ENCODE results near the gene ZNF672. TPM values are rescaled to one million over a fixed set of nuclear protein-coding genes. Genes with fewer than 3 reads are reported as not detected.
"Not testable (repeated sequence)": the region's sequence is repeated elsewhere in the genome, so short reads cannot be mapped to it uniquely, and the experiment has no call there.

Gene ZNF672
- polyA plus RNA-seq, 1 donor, result 22.4 TPM

DNA sequence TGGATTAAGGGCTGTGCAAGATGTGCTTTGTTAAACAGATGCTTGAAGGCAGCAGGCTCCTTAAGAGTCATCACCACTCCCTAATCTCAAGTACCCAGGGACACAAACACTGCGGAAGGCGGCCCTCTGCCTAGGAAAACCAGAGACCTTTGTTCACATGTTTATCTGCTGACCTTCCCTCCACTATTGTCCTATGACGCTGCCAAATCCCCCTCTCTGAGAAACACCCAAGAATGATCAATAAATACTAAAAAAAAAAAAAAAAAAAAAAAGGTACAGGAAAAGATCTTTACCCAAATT, 7.4 kb upstream of the ZNF672 start:
- not testable (repeated sequence) for H3K27me3 ChIP-seq (ENCODE audit: control insufficient read depth, insufficient read depth, low read length); H3K9me3 ChIP-seq (ENCODE audit: control insufficient read depth, low read depth, low read length); H3K4me3 ChIP-seq (ENCODE audit: low read length); H3K4me1 ChIP-seq (ENCODE audit: control insufficient read depth, insufficient read depth, low read length); H3K27ac ChIP-seq (ENCODE audit: low read length); DNase-seq; H3K36me3 ChIP-seq (ENCODE audit: control insufficient read depth, insufficient read depth, low read length)
- no CpG with 5 or more reads among the region's 3 CpGs for WGBS (ENCODE audit: insufficient coverage, low lambda C conversion rate)

DNA sequence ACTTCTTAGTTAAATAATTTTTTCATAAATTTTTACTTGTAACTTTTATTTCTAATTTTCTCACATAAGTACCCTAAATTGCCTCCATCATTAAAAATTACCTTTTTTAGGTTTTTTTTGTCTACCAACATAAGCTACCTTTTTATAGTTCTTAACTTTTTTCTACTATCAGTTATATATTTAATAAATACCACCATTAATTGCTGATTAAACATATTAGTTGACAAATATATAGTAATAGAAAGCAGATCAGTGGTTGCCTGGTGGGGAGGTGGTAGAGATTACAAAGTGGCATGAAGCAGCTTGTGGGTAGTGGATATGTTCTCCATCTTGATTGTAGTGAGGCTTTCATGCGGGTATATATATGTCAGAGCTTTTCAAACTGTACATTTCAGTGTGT, 6.2 kb upstream of the ZNF672 start:
- no peak for DNase-seq
- no peak overlapping the region for H3K27ac ChIP-seq (ENCODE audit: low read length)
- 100% methylated on average over 1 of the region's 1 CpG for WGBS (ENCODE audit: insufficient coverage, low lambda C conversion rate)
- H3K4me1 ChIP-seq (ENCODE audit: control insufficient read depth, insufficient read depth, low read length), result peaks cover 7% of the 10 kb centered on the region
- no peak overlapping the region for H3K4me3 ChIP-seq (ENCODE audit: low read length)
- H3K27me3 ChIP-seq (ENCODE audit: control insufficient read depth, insufficient read depth, low read length), result no peaks in the 10 kb centered on the region
- no peaks in the 10 kb centered on the region for H3K36me3 ChIP-seq (ENCODE audit: control insufficient read depth, insufficient read depth, low read length)
- H3K9me3 ChIP-seq (ENCODE audit: control insufficient read depth, low read depth, low read length), result peaks cover 7% of the 10 kb centered on the region

DNA sequence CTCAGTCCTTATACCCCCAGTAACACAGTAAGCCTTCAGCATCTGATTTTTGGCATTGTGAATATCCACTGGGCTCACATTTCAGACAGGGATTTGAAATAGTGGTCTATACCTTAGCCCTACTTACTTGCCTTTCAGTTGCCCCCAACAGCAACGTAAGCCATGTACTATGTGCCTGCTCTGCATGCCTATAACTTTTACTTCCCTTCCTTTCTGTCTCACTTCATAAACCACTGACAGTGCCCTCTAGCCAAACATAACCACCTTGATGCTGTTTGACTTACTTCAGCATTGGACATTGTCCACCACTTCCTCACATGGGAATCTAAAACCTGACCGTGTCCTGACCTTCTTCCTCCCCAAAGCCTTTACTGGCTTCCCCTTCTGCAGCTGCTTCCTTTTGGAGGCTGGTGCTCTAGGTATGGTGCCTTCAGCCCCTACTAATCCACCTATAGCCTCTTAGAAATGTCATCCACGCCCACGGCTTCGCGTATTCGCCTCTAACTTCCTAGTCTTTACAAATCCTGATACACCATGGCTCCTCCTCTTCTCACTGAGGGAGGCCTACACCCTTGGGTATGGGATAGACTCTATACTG, 3.6 kb upstream of the ZNF672 start:
- H3K4me1 ChIP-seq (ENCODE audit: control insufficient read depth, insufficient read depth, low read length), result peaks cover 11% of the 10 kb centered on the region
- WGBS (ENCODE audit: insufficient coverage, low lambda C conversion rate), result no CpG with 5 or more reads among the region's 7 CpGs
- no peak overlapping the region for H3K27ac ChIP-seq (ENCODE audit: low read length)
- H3K4me3 ChIP-seq (ENCODE audit: low read length), result no peak overlapping the region
- H3K9me3 ChIP-seq (ENCODE audit: control insufficient read depth, low read depth, low read length), result peaks cover 7% of the 10 kb centered on the region
- H3K36me3 ChIP-seq (ENCODE audit: control insufficient read depth, insufficient read depth, low read length), result no peaks in the 10 kb centered on the region
- H3K27me3 ChIP-seq (ENCODE audit: control insufficient read depth, insufficient read depth, low read length), result no peaks in the 10 kb centered on the region
- no peak for DNase-seq

DNA sequence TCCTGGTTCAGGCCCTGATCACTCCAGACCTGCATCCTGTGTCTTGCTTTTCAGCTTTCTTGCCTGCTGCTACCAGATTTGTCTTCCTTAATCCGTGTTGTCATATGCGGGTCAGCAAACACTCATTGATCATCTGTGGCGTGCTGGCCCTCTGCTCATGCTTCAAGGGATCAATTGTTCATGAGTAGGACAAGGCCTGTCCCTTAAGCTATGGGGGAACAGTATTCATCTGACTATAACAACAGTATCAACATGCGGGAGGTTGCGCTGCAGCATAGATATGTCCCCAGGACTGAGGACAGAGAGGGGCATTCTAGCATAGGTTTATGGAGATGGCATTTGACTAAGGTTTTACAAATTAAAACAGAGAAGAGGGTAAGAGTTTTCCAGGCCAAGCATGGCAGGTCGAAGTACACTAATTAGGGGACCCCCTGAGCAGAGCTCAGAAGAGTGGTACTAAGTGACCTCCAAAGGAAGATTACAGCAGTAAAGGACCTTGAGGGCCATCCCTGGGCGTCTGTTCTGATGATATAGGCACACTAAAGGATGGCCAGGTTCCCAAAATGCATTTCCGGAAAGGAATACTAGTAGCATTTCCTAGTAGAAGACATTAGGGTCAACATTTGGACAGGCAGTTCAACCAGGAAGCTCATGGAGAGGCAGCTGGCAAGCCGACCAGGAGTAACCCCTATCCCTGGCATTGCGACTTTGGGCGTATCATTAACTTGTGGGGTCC, 811 bp upstream of the ZNF672 start:
- DNase-seq, result no peak
- Histone ChIP-seq H3K4me1 (ENCODE audit: control insufficient read depth, insufficient read depth, low read length) (peaks cover 12% of the 10 kb centered on the region), H3K4me3 (ENCODE audit: low read length) (peak overlapping the region; percentile 77), H3K36me3 (ENCODE audit: control insufficient read depth, insufficient read depth, low read length) (peaks cover under 1% of the 10 kb centered on the region), H3K27ac (ENCODE audit: low read length) (peak overlapping the region; percentile 99), H3K27me3 (ENCODE audit: control insufficient read depth, insufficient read depth, low read length) (no peaks in the 10 kb centered on the region), H3K9me3 (ENCODE audit: control insufficient read depth, low read depth, low read length) (no peaks in the 10 kb centered on the region)
- no CpG with 5 or more reads among the region's 11 CpGs for whole genome bisulfite sequencing (ENCODE audit: insufficient coverage, low lambda C conversion rate)

DNA sequence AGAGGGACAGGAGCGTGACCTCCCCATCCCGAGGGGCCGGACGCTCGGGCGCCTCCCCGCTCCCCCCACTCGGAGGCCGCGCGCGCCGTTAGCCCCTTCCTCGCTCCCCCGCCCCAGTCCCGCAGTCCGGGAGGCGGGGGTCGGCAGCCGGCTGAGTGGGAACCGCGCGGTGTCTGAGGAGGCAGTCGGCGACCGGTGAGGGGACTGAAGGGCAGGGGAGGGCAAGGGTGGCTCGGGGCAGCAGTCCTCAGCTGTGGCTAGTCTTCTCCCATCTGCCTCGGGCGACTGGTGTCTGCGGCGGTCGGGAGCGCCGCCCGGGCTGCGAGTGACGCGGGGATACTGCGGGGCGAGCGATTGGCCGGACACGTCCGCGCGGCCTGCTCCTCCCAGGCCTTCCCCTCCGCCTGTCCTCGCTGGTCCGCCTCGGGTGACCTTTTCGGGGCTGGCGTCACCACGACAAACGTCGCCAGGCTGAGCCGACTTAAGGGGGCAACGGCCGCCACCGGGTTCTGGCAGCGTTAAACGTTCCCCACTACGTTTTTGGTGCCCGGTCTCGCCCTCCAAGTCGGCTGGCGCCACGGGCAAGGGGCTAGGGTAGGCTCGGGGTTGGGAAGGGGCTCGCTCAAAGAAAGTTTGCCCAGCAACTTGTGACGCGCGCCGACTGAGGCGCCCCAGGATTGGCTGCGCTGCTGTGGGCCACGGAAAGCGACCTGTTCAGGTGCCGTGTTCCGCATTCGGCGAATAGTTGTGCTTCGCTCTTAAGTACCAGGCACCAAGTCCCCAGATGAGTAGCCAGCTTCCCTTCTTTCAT, 538 bp downstream of the ZNF672 start:
- Histone ChIP-seq H3K9me3 (ENCODE audit: control insufficient read depth, low read depth, low read length) (no peaks in the 10 kb centered on the region), H3K4me1 (ENCODE audit: control insufficient read depth, insufficient read depth, low read length) (peaks cover 12% of the 10 kb centered on the region), H3K27me3 (ENCODE audit: control insufficient read depth, insufficient read depth, low read length) (no peaks in the 10 kb centered on the region), H3K4me3 (ENCODE audit: low read length) (peak overlapping the region; percentile 77), H3K36me3 (ENCODE audit: control insufficient read depth, insufficient read depth, low read length) (peaks cover 10% of the 10 kb centered on the region), H3K27ac (ENCODE audit: low read length) (peak overlapping the region; percentile 99)
- no CpG with 5 or more reads among the region's 82 CpGs for WGBS (ENCODE audit: insufficient coverage, low lambda C conversion rate)
- peak; percentile 88 to 94 for DNase-seq

DNA sequence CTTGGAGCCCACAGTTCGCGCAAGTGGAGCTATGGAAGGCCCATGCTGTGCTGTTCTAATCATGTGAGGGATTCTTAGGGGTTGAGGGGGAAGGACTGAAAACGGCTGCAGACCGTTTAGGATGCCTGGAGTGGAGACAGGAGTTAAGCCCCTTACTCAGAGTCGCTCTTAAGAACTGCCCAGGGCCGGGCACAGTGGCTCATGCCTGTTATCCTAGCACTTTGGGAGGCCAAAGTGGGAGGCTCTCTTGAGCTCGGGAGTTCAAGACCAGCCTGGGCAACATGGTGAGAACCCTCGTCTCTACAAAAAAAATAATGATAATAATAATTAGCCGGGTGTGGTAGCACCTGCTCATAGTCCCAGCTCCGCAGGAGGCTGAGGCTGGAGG, 1.1 kb downstream of the ZNF672 start:
- no peak for DNase-seq
- H3K4me1 ChIP-seq (ENCODE audit: control insufficient read depth, insufficient read depth, low read length), result peaks cover 12% of the 10 kb centered on the region
- WGBS (ENCODE audit: insufficient coverage, low lambda C conversion rate), result no CpG with 5 or more reads among the region's 10 CpGs
- peak overlapping the region; percentile 77 for H3K4me3 ChIP-seq (ENCODE audit: low read length)
- no peaks in the 10 kb centered on the region for H3K27me3 ChIP-seq (ENCODE audit: control insufficient read depth, insufficient read depth, low read length)
- H3K36me3 ChIP-seq (ENCODE audit: control insufficient read depth, insufficient read depth, low read length), result peaks cover 10% of the 10 kb centered on the region
- H3K27ac ChIP-seq (ENCODE audit: low read length), result peak overlapping the region; percentile 99
- H3K9me3 ChIP-seq (ENCODE audit: control insufficient read depth, low read depth, low read length), result no peaks in the 10 kb centered on the region

DNA sequence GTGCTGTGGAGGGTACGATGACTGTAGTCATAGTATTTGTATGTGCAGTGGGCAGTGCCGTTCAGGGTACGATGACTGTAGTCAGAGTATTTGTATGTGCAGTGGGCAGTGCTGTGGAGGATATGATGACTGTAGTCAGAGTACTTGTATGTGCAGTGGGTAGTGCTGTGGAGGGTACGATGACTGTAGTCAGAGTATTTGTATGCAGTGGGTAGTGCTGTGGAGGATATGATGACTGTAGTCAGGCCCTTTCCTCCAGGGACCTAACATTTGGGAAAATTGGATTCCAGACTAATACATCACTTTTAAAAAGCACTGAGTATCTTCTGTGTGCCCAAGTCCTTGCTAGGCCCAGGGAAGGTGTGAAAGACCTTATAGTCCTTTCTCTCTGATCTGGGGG, 2.9 kb downstream of the ZNF672 start:
- Histone ChIP-seq H3K4me1 (ENCODE audit: control insufficient read depth, insufficient read depth, low read length) (peaks cover 12% of the 10 kb centered on the region), H3K27ac (ENCODE audit: low read length) (no peak overlapping the region), H3K27me3 (ENCODE audit: control insufficient read depth, insufficient read depth, low read length) (no peaks in the 10 kb centered on the region), H3K36me3 (ENCODE audit: control insufficient read depth, insufficient read depth, low read length) (peaks cover 28% of the 10 kb centered on the region), H3K4me3 (ENCODE audit: low read length) (no peak overlapping the region), H3K9me3 (ENCODE audit: control insufficient read depth, low read depth, low read length) (no peaks in the 10 kb centered on the region)
- no peak for DNase-seq
- WGBS (ENCODE audit: insufficient coverage, low lambda C conversion rate), result no CpG with 5 or more reads among the region's 4 CpGs

DNA sequence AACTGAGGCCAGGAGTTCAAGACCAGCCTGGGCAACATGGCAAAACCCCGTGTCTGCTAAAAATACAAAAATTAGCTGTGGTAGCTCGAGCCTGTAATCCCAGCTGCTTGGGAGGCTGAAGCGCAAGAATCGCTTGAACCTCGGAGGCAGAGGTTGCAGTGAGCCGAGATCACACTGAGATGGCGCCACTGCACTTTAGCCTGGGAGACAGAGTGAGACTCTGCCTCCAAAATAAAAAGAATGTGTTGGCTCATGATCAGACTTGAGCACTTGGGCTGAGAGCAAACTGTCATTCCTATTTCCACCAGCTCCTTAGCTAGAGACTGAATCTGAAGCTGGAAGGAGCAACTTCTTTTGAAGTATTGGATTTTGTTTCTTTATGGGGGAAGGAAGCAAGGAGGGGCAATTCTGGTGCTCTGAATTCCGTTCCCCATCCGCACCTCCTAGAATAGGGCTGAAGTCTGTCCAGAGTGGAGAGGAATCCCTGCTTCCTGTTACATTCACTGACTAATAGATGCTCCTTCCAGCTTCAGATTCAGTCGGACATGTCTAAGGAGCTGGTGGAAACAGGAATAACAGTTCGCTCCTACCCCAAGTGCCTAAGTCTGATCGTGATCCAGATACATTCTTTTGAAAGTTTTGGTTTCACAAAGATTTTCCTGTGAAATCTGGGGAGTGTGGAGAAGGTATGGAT, 3.8 kb downstream of the ZNF672 start:
- no peaks in the 10 kb centered on the region for H3K9me3 ChIP-seq (ENCODE audit: control insufficient read depth, low read depth, low read length)
- DNase-seq, result peak in 1 of 2 donors; percentile 30
- no peaks in the 10 kb centered on the region for H3K27me3 ChIP-seq (ENCODE audit: control insufficient read depth, insufficient read depth, low read length)
- WGBS (ENCODE audit: insufficient coverage, low lambda C conversion rate), result no CpG with 5 or more reads among the region's 12 CpGs
- H3K4me1 ChIP-seq (ENCODE audit: control insufficient read depth, insufficient read depth, low read length), result peaks cover 12% of the 10 kb centered on the region
- H3K36me3 ChIP-seq (ENCODE audit: control insufficient read depth, insufficient read depth, low read length), result peaks cover 37% of the 10 kb centered on the region
- H3K4me3 ChIP-seq (ENCODE audit: low read length), result no peak overlapping the region
- no peak overlapping the region for H3K27ac ChIP-seq (ENCODE audit: low read length)

DNA sequence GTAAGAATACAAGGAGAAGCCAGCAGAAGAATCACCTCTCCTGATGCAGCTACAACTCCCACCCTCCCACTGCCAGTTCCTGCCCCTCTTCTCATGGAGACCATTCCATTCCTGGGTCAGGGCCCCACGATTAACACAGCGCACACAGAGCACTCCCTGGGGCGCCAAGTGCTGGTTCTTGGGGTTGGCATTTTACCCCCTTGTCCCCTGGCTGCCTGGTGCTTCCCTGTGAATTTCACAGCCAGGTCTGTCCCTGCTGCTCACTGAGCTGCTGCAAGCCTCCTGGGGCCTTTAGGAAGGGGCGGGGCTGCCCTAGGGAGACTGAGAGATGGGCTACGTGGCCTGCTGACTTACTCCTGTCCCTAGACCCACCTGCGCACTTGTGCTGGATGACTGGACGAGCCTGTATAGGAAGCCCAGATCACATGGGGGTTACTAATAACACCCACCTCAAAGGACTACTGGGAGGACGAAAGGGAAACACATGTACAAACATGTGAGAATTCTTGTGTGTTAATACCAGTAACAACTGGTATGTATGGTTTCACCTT, 4.8 kb downstream of the ZNF672 start:
- no peak for DNase-seq
- no peak overlapping the region for H3K4me3 ChIP-seq (ENCODE audit: low read length)
- peaks cover 44% of the 10 kb centered on the region for H3K36me3 ChIP-seq (ENCODE audit: control insufficient read depth, insufficient read depth, low read length)
- peaks cover 2% of the 10 kb centered on the region for H3K9me3 ChIP-seq (ENCODE audit: control insufficient read depth, low read depth, low read length)
- no peaks in the 10 kb centered on the region for H3K27me3 ChIP-seq (ENCODE audit: control insufficient read depth, insufficient read depth, low read length)
- WGBS (ENCODE audit: insufficient coverage, low lambda C conversion rate), result no CpG with 5 or more reads among the region's 8 CpGs
- H3K4me1 ChIP-seq (ENCODE audit: control insufficient read depth, insufficient read depth, low read length), result peaks cover 7% of the 10 kb centered on the region
- no peak overlapping the region for H3K27ac ChIP-seq (ENCODE audit: low read length)

DNA sequence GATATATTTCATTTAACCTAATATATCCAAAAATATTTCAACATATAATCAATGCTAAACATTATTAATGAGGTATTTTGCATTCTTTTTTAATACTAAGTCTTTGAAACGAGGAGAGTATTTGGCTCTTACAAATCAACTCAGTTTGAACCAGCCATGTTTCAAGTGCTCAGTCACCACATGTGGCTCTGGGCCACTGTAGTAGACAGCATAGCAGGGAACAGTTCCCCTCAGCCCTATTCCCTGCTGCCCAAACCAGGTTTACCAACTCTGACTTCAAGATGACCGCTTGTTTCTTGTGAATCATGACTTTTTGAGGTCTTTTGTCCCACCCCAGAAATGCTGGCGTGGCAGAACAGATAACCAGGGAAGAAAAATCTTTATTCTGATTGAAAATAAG, 5.7 kb downstream of the ZNF672 start:
- 83% methylated on average over 1 of the region's 3 CpGs for WGBS (ENCODE audit: insufficient coverage, low lambda C conversion rate)
- DNase-seq, result no peak
- H3K27me3 ChIP-seq (ENCODE audit: control insufficient read depth, insufficient read depth, low read length), result no peaks in the 10 kb centered on the region
- peaks cover 7% of the 10 kb centered on the region for H3K4me1 ChIP-seq (ENCODE audit: control insufficient read depth, insufficient read depth, low read length)
- no peak overlapping the region for H3K27ac ChIP-seq (ENCODE audit: low read length)
- no peak overlapping the region for H3K4me3 ChIP-seq (ENCODE audit: low read length)
- peaks cover 8% of the 10 kb centered on the region for H3K9me3 ChIP-seq (ENCODE audit: control insufficient read depth, low read depth, low read length)
- H3K36me3 ChIP-seq (ENCODE audit: control insufficient read depth, insufficient read depth, low read length), result peaks cover 52% of the 10 kb centered on the region
